ENCODE data around the gene MTF1.

Gene MTF1

DNA sequence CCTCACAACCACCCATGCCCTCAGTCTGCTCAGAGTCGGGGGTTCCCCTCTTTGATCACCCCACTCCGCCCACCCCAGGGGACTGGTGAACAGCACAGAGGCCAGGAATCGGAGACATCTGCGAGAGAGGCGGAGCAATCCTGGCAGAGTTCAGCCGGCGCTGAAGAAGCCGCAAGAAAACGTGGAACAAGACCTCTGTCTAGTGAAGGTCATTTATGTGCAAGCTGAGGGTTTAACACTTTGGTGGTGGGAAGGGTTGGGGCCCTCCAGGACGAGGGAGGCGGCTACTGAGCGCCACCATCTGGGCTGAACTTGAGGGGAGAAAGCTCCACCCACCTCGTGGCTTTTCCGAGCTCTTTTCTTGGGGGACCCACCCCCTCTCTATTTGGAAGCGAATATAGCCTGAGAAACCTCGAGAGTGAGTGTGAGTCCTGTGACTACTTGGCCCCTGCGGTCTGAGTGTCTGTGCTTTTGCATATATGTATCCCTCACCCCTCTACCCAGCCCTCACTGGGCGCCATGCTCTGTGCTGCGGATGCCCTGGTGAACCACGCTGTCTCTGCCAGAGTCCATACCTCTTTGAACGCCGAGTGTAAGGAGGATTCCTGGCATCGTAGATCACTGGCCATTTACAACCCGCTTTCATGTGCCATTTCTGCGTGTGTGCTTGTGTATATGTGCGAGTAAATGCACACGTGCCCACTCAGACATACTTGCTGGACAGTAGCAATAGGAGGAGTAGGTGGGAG lies 93.3 kb downstream of the MTF1 start (continued):
- TF ChIP-seq, protein P1, sequence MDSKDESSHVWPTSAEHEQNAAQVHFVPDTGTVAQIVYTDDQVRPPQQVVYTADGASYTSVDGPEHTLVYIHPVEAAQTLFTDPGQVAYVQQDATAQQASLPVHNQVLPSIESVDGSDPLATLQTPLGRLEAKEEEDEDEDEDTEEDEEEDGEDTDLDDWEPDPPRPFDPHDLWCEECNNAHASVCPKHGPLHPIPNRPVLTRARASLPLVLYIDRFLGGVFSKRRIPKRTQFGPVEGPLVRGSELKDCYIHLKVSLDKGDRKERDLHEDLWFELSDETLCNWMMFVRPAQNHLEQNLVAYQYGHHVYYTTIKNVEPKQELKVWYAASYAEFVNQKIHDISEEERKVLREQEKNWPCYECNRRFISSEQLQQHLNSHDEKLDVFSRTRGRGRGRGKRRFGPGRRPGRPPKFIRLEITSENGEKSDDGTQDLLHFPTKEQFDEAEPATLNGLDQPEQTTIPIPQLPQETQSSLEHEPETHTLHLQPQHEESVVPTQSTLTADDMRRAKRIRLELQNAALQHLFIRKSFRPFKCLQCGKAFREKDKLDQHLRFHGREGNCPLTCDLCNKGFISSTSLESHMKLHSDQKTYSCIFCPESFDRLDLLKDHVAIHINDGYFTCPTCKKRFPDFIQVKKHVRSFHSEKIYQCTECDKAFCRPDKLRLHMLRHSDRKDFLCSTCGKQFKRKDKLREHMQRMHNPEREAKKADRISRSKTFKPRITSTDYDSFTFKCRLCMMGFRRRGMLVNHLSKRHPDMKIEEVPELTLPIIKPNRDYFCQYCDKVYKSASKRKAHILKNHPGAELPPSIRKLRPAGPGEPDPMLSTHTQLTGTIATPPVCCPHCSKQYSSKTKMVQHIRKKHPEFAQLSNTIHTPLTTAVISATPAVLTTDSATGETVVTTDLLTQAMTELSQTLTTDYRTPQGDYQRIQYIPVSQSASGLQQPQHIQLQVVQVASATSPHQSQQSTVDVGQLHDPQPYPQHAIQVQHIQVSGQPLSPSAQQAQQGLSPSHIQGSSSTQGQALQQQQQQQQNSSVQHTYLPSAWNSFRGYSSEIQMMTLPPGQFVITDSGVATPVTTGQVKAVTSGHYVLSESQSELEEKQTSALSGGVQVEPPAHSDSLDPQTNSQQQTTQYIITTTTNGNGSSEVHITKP (tag by site-specific recombination; IDR thresholded peaks at IDR 0.05) = peak; percentile 99
- peak; percentile 72 for TF ChIP-seq ZBTB17 (tag by site-specific recombination; IDR thresholded peaks at IDR 0.05)

DNA sequence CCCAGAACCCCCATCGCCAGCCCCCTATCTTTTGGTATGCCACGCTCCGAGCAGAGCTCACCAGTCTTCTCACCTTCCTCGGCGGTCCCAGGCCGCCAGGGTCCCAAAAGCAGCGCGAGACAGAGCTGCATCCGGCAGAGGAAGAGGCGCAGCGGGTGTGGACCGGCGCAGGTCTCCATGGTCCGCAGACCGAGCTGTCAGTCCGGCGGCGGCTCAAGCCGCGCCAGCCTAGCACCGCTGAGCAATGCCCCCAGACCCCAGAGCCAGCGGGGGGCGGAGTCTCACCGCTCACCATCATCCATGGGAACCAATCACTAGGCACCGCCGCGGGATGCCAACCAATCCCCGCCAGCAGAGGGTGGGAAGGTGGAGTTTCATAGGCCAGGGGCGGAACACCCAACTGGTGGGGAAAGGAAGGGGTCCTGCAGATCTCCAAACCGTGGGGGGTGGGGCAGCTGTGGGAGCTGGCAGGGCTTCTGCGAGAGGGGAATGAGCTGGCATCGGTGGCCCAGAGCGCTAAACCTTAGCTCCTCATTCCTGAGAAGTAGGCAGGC lies 94.4 kb downstream of the MTF1 start, which contains the start of gene EPHA10:
EPHA10 (minus strand) TSS at position 233 of the 554 bp plus-strand sequence; CDS start at position 179, 54 bp downstream.
- Histone ChIP-seq H3K4me1 (ENCODE audit: control insufficient read depth, insufficient read depth, low read length) (no peaks in the 10 kb centered on the region), H3K9me3 (ENCODE audit: control insufficient read depth, insufficient read depth, low read depth, low read length) (no peaks in the 10 kb centered on the region), H3K4me3 (ENCODE audit: low read depth, low read length) (no peak within 1 kb of the TSS; the same call in 1 of the 2 replicates), H3K36me3 (ENCODE audit: control insufficient read depth in 2 of 2, insufficient read depth in 1 of 2, low read length in 2 of 2) (no peaks in the 10 kb centered on the region), H3K27ac (ENCODE audit: extremely low read depth, low read depth, low read length) (no peak within 1 kb of the TSS)
- ChIA-PET POLR2A (interaction anchor here (1.7 to 2.1 kb wide), 2 partner anchors 43 to 72 kb away, joined by 5 to 9 read pairs; partner anchors contain the start of genes C1orf122, CDCA8 and YRDC), CTCF (interaction anchor here (0.6 to 1.0 kb wide), 3 partner anchors 81 to 227 kb away, joined by 3 to 5 read pairs (median 3); no protein-coding TSS in a partner anchor)
- no peak for TF ChIP-seq ZNF211 (tag by site-specific recombination; IDR thresholded peaks at IDR 0.05; ENCODE audit: low read depth)
- TF ChIP-seq, protein P2, sequence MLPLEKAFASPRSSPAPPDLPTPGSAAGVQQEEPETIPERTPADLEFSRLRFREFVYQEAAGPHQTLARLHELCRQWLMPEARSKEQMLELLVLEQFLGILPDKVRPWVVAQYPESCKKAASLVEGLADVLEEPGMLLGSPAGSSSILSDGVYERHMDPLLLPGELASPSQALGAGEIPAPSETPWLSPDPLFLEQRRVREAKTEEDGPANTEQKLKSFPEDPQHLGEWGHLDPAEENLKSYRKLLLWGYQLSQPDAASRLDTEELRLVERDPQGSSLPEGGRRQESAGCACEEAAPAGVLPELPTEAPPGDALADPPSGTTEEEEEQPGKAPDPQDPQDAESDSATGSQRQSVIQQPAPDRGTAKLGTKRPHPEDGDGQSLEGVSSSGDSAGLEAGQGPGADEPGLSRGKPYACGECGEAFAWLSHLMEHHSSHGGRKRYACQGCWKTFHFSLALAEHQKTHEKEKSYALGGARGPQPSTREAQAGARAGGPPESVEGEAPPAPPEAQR (tag by site-specific recombination; IDR thresholded peaks at IDR 0.05) = no peak

DNA sequence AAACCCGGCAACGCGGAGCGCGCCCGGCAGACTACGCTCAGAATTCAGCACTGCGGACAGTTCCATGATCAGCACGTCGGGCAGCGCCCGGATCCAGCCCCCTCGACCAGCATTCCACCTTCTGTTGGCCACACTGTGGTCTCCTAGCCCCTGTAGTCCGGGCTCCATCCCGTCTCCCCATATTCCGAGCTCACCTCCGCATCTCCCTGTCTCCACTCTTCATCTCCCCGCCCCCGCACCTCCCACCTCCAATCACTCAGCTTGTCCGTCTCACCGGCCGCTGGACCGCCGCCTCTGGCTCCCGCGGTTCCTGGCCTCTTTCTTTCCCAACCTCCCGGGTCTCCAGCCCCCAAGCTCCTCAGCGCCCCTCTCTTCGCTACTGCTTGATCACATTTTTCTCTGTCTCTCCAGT lies 95.0 kb downstream of the MTF1 start:
- Histone ChIP-seq H3K4me1 (ENCODE audit: control insufficient read depth, insufficient read depth, low read length) (no peaks in the 10 kb centered on the region), H3K9me3 (ENCODE audit: control insufficient read depth, insufficient read depth, low read depth, low read length) (no peaks in the 10 kb centered on the region), H3K36me3 (ENCODE audit: control insufficient read depth in 2 of 2, insufficient read depth in 1 of 2, low read length in 2 of 2) (no peaks in the 10 kb centered on the region), H3K27ac (ENCODE audit: extremely low read depth, low read depth, low read length) (no peak overlapping the region), H3K4me3 (ENCODE audit: low read depth, low read length) (no peak overlapping the region)
- ChIA-PET POLR2A (interaction anchor here (1.1 to 2.1 kb wide), 2 partner anchors 44 to 72 kb away, joined by 3 to 9 read pairs; partner anchors contain the start of genes CDCA8 and YRDC), CTCF (interaction anchor here (0.6 to 1.0 kb wide), 3 partner anchors 88 to 227 kb away, joined by 3 to 5 read pairs (median 4); no protein-coding TSS in a partner anchor)
- TF ChIP-seq ZNF341 (tag by site-specific recombination; IDR thresholded peaks at IDR 0.05; ENCODE audit: low read depth) (no peak), ZNF350 (tag by site-specific recombination; IDR thresholded peaks at IDR 0.05) (no peak), ZNF24 (tag by site-specific recombination; IDR thresholded peaks at IDR 0.05) (no peak), WT1 (tag by site-specific recombination; IDR thresholded peaks at IDR 0.05) (no peak), ZNF366 (tag by site-specific recombination; conservative IDR thresholded peaks at IDR 0.05) (no peak), ZNF391 (tag by site-specific recombination; IDR thresholded peaks at IDR 0.05; ENCODE audit: borderline replicate concordance, low read depth) (no peak), ZNF140 (tag by site-specific recombination; IDR thresholded peaks at IDR 0.05) (peak; percentile 63; the same call in 1 of the 2 replicates), GLIS2 (tag by site-specific recombination; IDR thresholded peaks at IDR 0.05) (0 out of 2 replicates have a peak, but pooled peaks have one; percentile 14), ZNF274 (IDR thresholded peaks at IDR 0.05; ENCODE audit: low read length) (no peak), ZNF274 (tag by site-specific recombination; IDR thresholded peaks at IDR 0.05; ENCODE audit: borderline replicate concordance) (no peak), ZNF114 (tag by site-specific recombination; IDR thresholded peaks at IDR 0.05) (no peak), HOXC10 (CRISPR knock-in tag; IDR thresholded peaks at IDR 0.05) (peak; percentile 97), ZBTB7A (tag by site-specific recombination; IDR thresholded peaks at IDR 0.05; ENCODE audit: low read depth) (0 out of 2 replicates have a peak, but pooled peaks have one; percentile 22), ZNF600 (tag by site-specific recombination; IDR thresholded peaks at IDR 0.05) (0 out of 2 replicates have a peak, but pooled peaks have one; percentile 37), ZIC2 (tag by site-specific recombination; IDR thresholded peaks at IDR 0.05) (no peak), HOXD13 (CRISPR knock-in tag; IDR thresholded peaks at IDR 0.05; ENCODE audit: borderline replicate concordance) (peak; percentile 84), ZSCAN23 (tag by site-specific recombination; IDR thresholded peaks at IDR 0.05) (no peak), ZNF169 (tag by site-specific recombination; IDR thresholded peaks at IDR 0.05) (no peak)
- TF ChIP-seq, protein P3, sequence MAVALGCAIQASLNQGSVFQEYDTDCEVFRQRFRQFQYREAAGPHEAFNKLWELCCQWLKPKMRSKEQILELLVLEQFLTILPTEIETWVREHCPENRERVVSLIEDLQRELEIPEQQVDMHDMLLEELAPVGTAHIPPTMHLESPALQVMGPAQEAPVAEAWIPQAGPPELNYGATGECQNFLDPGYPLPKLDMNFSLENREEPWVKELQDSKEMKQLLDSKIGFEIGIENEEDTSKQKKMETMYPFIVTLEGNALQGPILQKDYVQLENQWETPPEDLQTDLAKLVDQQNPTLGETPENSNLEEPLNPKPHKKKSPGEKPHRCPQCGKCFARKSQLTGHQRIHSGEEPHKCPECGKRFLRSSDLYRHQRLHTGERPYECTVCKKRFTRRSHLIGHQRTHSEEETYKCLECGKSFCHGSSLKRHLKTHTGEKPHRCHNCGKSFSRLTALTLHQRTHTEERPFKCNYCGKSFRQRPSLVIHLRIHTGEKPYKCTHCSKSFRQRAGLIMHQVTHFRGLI (tag by site-specific recombination; IDR thresholded peaks at IDR 0.05) = peak; percentile 57; the same call in 1 of the 2 replicates
- TF ChIP-seq, protein P4, sequence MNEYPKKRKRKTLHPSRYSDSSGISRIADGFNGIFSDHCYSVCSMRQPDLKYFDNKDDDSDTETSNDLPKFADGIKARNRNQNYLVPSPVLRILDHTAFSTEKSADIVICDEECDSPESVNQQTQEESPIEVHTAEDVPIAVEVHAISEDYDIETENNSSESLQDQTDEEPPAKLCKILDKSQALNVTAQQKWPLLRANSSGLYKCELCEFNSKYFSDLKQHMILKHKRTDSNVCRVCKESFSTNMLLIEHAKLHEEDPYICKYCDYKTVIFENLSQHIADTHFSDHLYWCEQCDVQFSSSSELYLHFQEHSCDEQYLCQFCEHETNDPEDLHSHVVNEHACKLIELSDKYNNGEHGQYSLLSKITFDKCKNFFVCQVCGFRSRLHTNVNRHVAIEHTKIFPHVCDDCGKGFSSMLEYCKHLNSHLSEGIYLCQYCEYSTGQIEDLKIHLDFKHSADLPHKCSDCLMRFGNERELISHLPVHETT (tag by site-specific recombination; IDR thresholded peaks at IDR 0.05) = 0 out of 2 replicates have a peak, but pooled peaks have one; percentile 19
